Right forelimb (tissue), 1 donor: Measurements from ENCODE around the gene RABL3.
"Not testable (repeated sequence)": the region's sequence is repeated elsewhere in the genome, so short reads cannot be mapped to it uniquely, and the experiment has no call there.

ENCODE experiments used
- DNase-seq: peaks from one replicate; pipeline ENCODE4 v3.0.0-alpha.2; 2018

Gene RABL3, protein sequence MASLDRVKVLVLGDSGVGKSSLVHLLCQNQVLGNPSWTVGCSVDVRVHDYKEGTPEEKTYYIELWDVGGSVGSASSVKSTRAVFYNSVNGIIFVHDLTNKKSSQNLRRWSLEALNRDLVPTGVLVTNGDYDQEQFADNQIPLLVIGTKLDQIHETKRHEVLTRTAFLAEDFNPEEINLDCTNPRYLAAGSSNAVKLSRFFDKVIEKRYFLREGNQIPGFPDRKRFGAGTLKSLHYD

GRCh38 chr3:120742198-120742848, at the start of gene RABL3, which contains the start of gene GTF2E1:
Gene RABL3 (minus strand): TSS chr3:120742516. CDS start chr3:120742507, 9 bp downstream.
Gene GTF2E1 (plus strand): TSS chr3:120742744. CDS start chr3:120750553, 7,809 bp downstream.
- DNase-seq = peak; percentile 98

- no peak for DNase-seq
These were observed 49.6 kb upstream of the RABL3 start for GRCh38 chr3:120791913-120792312.

GRCh38 chr3:120791010-120791409, 48.7 kb upstream of the RABL3 start:
- no peak for DNase-seq

DNA sequence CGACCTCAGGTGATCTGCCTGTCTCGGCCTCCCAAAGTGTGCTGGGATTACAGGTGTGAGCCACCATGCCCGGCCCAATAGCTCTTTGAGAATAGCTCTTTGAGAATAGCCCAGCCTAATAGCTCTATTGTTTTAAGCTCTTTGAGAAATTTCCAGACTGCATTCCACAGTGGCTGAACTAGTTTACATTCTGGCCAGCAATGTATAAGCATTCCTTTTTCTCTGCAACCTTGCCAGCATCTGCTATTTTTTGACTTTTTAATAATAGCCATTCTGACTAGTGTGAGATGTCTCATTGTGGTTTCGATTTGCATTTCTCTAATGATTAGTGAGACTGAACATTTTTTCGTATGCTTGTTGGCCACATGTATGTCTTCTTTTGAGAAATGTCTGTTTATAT, 43.5 kb upstream of the RABL3 start:
- not testable (repeated sequence) for DNase-seq

- no peak for DNase-seq
These were observed 38.7 kb upstream of the RABL3 start for GRCh38 chr3:120780977-120781376.

DNA sequence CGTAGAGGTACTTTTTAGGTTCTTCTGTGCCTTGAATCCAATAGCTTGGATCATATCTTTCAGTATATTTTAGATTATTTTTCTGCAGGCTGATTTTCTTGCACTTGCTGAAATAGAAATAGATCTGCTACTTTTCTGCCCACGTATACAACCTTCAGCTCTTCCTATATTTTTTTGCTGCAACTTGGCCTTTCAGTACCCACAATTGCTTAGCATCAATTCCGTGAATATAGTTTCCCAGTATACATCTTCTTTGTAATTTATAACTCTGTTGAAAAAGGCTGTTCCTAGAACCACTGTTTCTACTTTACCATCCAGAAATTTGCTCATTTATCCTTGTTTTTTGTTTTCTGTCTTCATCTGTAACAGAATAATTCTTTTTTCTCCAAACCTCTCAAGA, 36.5 kb upstream of the RABL3 start:
- DNase-seq = no peak

DNA sequence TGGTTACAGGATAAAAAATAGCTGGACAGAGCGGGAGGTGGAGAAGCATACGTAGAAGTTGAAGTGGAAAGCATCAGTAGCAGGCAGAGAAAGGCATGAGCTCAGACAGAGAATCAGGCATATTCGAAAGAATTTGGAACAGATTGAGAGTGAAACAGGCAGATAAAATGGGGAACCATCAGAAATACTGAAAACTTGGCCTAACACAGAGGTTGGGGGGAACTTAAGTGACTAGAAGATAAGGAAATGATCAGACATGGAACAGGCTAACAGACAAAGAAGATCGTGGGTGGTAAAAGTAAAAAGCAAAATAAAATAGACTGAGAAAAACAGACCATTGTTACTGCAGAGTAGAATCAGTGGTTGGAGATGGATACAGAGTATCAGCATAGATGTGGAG, 33.1 kb upstream of the RABL3 start:
- no peak for DNase-seq

GRCh38 chr3:120773932-120774331, 31.6 kb upstream of the RABL3 start:
- no peak for DNase-seq

- no peak for DNase-seq
These were observed 29.8 kb upstream of the RABL3 start for GRCh38 chr3:120772081-120772480.

DNA sequence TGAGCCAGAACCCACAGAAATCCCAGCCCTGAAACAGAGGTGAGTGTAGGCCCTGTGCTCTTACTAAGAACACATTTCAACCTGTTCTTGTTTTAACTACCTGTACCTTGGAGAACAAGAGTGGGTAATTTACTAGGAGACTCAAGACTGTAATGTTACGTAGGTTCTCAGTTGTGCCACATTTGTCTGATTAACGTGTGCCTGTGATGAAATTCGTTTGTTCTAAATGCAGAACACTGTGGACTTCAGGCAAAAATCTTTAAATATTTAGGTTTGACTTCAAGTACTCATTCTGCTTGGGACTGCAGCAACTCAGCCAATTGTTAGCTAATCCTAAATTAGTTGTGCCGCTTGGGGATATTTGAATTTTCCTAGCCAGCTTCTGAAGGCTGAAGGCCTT, 28.6 kb upstream of the RABL3 start:
- no peak for DNase-seq

GRCh38 chr3:120769436-120769835, 27.1 kb upstream of the RABL3 start:
- DNase-seq = no peak

GRCh38 chr3:120767106-120767505, 24.8 kb upstream of the RABL3 start:
- DNase-seq = no peak

GRCh38 chr3:120766576-120766975, 24.3 kb upstream of the RABL3 start:
- DNase-seq = no peak

- no peak for DNase-seq
These were observed 23.6 kb upstream of the RABL3 start for GRCh38 chr3:120765830-120766493.

GRCh38 chr3:120764206-120764605, 21.9 kb upstream of the RABL3 start:
- no peak for DNase-seq

- DNase-seq = no peak
These were observed 21.3 kb upstream of the RABL3 start for GRCh38 chr3:120763601-120764000.

- DNase-seq = no peak
These were observed 20.3 kb upstream of the RABL3 start for GRCh38 chr3:120762615-120763014.

- not testable (repeated sequence) for DNase-seq
These were observed 16.2 kb upstream of the RABL3 start for GRCh38 chr3:120758551-120758950.

DNA sequence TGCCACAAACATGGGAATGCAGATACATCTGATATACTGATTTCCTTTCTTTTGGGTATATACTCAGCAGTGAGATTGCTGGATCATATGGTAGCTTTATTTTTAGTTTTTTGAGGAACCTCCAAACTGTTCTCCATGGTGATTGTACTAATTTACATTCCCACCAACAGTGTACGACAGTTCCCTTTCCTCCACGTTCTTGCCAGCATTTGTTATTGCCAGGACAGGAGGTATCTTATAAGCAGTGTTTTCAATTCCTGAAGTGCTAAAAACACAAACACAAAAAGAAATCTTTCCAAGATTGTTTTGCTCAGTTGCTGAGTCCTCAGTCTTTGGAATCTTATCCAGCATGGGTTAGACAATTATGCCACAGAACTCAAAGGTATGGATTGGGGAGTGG, 13.7 kb upstream of the RABL3 start:
- DNase-seq = no peak

DNA sequence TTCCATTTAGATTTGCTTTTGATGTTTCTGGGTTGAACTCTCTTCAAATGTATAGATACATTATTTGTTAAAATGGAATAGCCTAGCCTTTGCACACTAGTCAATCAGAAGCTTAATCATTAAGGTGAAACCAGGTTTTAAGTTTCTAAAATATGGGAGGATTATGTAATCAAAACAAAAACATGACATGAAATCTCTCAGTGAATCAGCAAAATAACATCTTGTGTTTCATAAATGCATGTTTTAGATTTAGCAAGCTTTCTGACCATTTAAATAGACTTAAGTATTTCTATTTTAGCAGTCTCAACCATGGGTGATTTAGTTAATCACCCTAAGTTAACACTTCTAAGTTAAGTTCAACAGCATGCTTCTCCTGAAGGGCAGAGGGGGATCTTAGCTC, 11.5 kb upstream of the RABL3 start:
- DNase-seq = no peak

GRCh38 chr3:120752865-120753264, 10.5 kb upstream of the RABL3 start:
- DNase-seq = no peak

DNA sequence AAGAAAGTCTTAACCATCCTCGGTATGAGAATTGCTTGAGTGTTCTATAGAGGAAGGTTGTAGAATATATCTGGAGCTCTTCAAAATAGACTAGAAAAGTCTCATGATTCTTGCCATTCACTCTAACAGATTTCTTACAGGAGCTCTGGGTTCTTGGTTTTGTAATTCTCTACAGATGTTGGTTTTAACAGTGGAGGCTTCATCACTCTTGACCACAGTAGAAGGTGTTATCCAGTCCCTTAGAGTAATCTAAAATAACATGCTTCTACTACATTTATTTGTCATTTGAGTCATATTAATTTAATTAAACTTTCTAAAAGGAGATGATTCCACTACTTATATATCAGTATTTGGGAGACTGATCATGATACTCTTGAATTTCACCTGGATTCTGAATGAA, 9.9 kb upstream of the RABL3 start:
- no peak for DNase-seq

DNA sequence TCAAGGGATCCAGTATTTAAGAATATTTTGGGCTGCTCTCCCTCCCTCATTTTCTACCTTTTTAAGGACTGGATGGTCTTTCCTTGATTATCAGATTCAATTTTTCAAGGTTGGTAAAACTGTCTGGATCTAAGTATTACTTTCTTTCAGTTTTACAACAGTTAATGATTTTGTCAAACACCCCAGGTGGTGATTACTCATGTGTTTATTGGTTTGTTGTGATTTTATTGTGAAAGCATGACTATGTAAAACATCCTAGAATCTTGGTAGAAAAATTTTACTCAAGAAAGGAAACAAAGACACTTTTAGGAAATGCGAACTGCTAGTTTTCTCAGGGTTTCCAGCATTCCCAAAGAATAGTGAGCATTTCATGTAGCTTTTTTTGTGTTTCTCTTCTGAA, 7.5 kb upstream of the RABL3 start:
- DNase-seq = no peak

DNA sequence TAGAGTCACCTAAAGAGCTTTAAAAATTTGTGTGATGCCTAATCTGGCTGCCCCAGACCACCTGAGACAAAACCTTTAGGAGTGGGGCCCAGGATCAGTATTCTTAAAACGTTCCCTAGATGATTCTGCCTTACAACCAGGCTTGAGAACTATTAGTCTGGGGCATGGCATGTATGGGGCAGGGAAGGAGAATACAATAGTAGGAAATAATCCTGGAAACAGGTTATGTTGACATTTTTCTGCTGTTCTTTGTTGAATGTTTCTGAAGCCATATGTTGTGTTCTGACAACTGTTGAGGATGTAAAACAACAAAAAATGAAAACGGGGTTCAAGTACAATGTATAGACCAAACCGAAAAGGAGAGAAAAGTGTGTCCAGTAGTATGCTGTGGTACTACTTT, 3.1 kb upstream of the RABL3 start:
- no peak for DNase-seq
